Stimulated activated naive B cell treated with anti-CD40 and anti-IgM and Interleukin-4, amounts not matched to agents 10 μg/mL and 1 μg/mL and 100 μg/mL, for 72 hours (primary cell): ENCODE data around the gene FBXO31.
A peak's percentile ranks its signal among the peaks of the same experiment; 100 is the strongest.
"Not testable (repeated sequence)": the region's sequence is repeated elsewhere in the genome, so short reads cannot be mapped to it uniquely, and the experiment has no call there.

Source experiments
- ATAC-seq, 2 donors: fragments of 150-1000 bp; cut with Tn5 transposase; replicated peaks; 2 replicates each; pipeline ENCODE4 v1.10.0; 2021; ENCODE audit warnings: moderate library complexity in 1 of 2
- DNase-seq: peaks from one replicate; pipeline ENCODE4 v3.0.0; 2021
- H3K27ac Mint-ChIP-seq: one replicate; pipeline ENCODE4 v1.8.0; 2022; ENCODE audit warnings: mild to moderate bottlenecking, mixed read lengths
- H3K27me3 Mint-ChIP-seq, 2 donors: one replicate each; pipeline ENCODE4 v1.8.0; 2022; ENCODE audit warnings: mixed read lengths in 2 of 2
- H3K36me3 Mint-ChIP-seq, 2 donors: one replicate each; pipeline ENCODE4 v1.8.0; 2022; ENCODE audit warnings: mixed read lengths in 2 of 2, mild to moderate bottlenecking in 1 of 2
- H3K4me1 Mint-ChIP-seq, 2 donors: one replicate each; pipeline ENCODE4 v1.8.0; 2022; ENCODE audit warnings: mixed read lengths in 2 of 2, mild to moderate bottlenecking in 1 of 2
- H3K4me3 Mint-ChIP-seq, 2 donors: one replicate each; pipeline ENCODE4 v1.8.0; 2022; ENCODE audit warnings: mild to moderate bottlenecking in 2 of 2, mixed read lengths in 2 of 2, moderate library complexity in 1 of 2
- H3K9me3 Mint-ChIP-seq, 2 donors: one replicate each; pipeline ENCODE4 v1.8.0; 2022; ENCODE audit warnings: mixed read lengths in 2 of 2, mild to moderate bottlenecking in 1 of 2

FBXO31 gene

DNA sequence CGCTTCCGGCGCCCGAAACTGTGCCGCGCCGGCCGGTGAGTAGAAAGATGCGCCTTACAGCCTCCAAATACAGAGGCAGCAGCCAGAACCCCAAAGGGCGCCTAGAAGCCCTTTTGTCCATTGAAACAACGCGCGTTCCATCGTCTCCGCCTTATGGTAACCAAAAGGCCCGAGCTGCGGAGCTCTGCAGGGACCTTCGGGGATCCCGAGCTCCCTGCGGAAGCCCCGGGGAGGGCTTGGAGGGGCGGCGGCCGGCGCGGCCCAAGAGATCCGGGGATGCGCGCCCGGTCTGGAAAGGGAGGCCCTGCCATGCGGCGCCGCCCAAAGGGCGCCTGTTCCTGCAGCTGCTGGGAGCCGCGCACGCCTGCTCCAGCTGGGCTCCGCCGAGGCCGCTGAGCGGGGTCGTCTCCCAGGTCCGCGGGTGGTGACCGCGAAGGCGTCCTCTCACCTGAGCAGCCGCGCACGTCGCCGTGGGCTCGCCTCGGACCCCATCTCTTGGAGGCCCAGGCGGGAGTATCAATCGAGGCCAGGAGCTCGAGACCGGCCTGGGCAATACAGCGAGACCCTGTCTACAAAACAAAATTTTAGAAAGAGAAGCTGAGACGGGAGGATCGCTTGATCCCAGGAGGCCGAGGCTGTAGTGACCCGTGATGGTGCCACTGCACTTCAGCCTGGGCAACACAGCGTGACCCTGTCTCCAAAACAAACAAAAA lies 742 bp upstream of the FBXO31 start:
- Mint-ChIP-seq H3K4me3 (peak overlapping the region; percentile 92 to 96), H3K27me3 (peaks cover 4 to 6% of the 10 kb centered on the region in 2 donors), H3K27ac (peak overlapping the region; percentile 100), H3K36me3 (peaks cover 4 to 15% of the 10 kb centered on the region in 2 donors), H3K9me3 (peaks cover 0 to 2% of the 10 kb centered on the region in 2 donors), H3K4me1 (peaks cover 39 to 81% of the 10 kb centered on the region in 2 donors)
- ATAC-seq (peak; percentile 1 to 4), DNase-seq (no peak)

DNA sequence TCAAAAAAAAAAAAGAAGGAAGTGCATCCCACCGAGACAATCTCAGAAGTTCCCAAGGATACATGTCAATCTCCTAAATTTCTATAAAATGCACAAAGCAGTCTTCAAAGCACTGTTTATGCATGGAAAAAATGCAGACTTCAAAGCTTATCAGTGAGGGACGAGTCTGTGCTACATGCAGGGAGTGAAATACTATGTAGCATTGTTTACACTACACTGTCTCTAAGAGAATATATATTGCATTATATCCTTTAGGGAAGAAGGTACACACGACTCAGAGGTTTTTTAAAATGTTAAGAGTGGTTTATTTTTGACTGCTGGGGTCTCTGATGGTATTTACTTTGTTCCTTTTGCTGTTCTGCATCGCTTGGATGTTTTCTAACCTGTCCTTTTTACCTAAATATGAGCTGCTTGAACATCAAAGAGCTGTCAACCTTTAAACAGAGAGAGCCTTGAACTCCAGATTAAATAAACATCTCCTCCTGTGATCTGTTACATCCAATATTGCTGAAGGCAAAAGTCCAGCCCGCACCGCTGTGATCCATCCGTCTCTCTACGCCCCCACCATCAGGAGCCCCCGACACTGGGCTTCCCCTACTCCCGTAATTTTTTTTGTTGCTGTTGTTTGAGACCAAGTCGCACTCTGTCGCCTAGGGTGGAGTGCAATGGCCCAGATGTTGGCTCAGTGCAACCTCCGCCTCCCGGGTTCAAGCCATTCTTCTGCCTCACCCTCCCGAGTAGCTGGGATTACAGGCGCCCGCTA lies 1.4 kb downstream of the FBXO31 start:
- peaks cover 10 to 18% of the 10 kb centered on the region in 2 donors for H3K36me3 Mint-ChIP-seq
- H3K27ac Mint-ChIP-seq, result peak overlapping the region; percentile 97
- H3K27me3 Mint-ChIP-seq, result peaks cover 4 to 6% of the 10 kb centered on the region in 2 donors
- peaks cover 0 to 2% of the 10 kb centered on the region in 2 donors for H3K9me3 Mint-ChIP-seq
- peaks cover 33 to 69% of the 10 kb centered on the region in 2 donors for H3K4me1 Mint-ChIP-seq
- H3K4me3 Mint-ChIP-seq, result peak overlapping the region; percentile 89 to 92
- DNase-seq (no peak), ATAC-seq (no peak)

- Mint-ChIP-seq H3K27me3 (peaks cover 4 to 6% of the 10 kb centered on the region in 2 donors), H3K27ac (peak overlapping the region; percentile 34), H3K4me1 (peaks cover 28 to 67% of the 10 kb centered on the region in 2 donors), H3K9me3 (peaks cover 0 to 2% of the 10 kb centered on the region in 2 donors), H3K36me3 (peaks cover 15 to 27% of the 10 kb centered on the region in 2 donors), H3K4me3 (peak overlapping the region; percentile 11 to 53)
- DNase-seq (no peak), ATAC-seq (no peak)
These were observed 2.7 kb downstream of the FBXO31 start for GRCh38 chr16:87380881-87381280.

- H3K27ac Mint-ChIP-seq, result no peak overlapping the region
- H3K27me3 Mint-ChIP-seq, result peaks cover 4 to 6% of the 10 kb centered on the region in 2 donors
- DNase-seq, result no peak
- H3K4me1 Mint-ChIP-seq, result peaks cover 31 to 67% of the 10 kb centered on the region in 2 donors
- peaks cover 20 to 32% of the 10 kb centered on the region in 2 donors for H3K36me3 Mint-ChIP-seq
- ATAC-seq, result no peak
- H3K4me3 Mint-ChIP-seq, result no peak overlapping the region
- H3K9me3 Mint-ChIP-seq, result peaks cover 0 to 2% of the 10 kb centered on the region in 2 donors
These were observed 3.2 kb downstream of the FBXO31 start for GRCh38 chr16:87380403-87380802.

GRCh38 chr16:87379312-87379752 lies 4.2 kb downstream of the FBXO31 start:
- H3K9me3 Mint-ChIP-seq, H3K27ac Mint-ChIP-seq, DNase-seq, H3K27me3 Mint-ChIP-seq, H3K4me3 Mint-ChIP-seq, ATAC-seq: not testable (repeated sequence)
- H3K4me1 Mint-ChIP-seq, result peaks cover 26 to 58% of the 10 kb centered on the region in 2 donors
- H3K36me3 Mint-ChIP-seq, result peaks cover 20 to 32% of the 10 kb centered on the region in 2 donors

GRCh38 chr16:87376660-87377059 lies 6.9 kb downstream of the FBXO31 start:
- Mint-ChIP-seq H3K36me3 (peaks cover 16 to 32% of the 10 kb centered on the region in 2 donors), H3K27me3 (no peaks in the 10 kb centered on the region), H3K27ac (no peak overlapping the region), H3K4me1 (peaks cover 23 to 43% of the 10 kb centered on the region in 2 donors), H3K4me3 (no peak overlapping the region), H3K9me3 (no peaks in the 10 kb centered on the region)
- ATAC-seq, result no peak
- DNase-seq, result no peak

DNA sequence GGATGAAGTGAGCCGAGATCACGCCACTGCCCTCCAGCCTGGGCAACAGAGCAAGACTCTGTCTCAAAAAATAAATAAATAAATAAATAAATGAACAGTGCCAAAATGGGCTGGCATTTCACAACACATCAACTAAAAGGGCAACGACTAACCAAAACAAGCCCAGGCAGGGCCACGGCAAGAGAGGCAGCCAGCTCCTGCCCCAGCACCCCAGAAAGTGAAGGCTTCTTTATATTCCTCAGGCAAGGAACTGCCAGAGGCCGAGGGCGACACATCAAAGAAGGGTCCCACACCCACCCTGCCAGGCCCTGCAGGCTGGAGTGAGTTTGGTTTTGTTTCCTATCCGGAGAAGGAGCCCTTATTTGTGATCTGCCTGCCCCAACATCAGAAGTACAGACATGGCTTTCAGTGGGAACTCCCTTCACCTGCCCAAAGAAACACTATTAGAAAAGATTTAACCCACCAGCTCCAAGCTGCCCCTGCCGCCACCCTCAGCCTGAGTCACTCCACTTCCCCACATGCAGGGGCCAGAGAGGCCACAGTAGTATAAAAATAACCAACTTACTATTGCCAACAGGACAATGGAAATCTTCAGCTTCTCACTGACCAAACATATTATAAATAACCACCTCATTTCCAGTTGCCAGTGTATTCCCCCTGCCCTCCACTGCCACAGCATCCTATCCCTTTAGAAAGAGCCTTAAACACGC lies 8.0 kb downstream of the FBXO31 start:
- no peak overlapping the region for H3K4me3 Mint-ChIP-seq
- H3K4me1 Mint-ChIP-seq, result peaks cover 22 to 42% of the 10 kb centered on the region in 2 donors
- no peak for DNase-seq
- H3K36me3 Mint-ChIP-seq, result peaks cover 21 to 25% of the 10 kb centered on the region in 2 donors
- no peak overlapping the region for H3K27ac Mint-ChIP-seq
- ATAC-seq, result no peak
- no peaks in the 10 kb centered on the region for H3K27me3 Mint-ChIP-seq
- H3K9me3 Mint-ChIP-seq, result no peaks in the 10 kb centered on the region

DNA sequence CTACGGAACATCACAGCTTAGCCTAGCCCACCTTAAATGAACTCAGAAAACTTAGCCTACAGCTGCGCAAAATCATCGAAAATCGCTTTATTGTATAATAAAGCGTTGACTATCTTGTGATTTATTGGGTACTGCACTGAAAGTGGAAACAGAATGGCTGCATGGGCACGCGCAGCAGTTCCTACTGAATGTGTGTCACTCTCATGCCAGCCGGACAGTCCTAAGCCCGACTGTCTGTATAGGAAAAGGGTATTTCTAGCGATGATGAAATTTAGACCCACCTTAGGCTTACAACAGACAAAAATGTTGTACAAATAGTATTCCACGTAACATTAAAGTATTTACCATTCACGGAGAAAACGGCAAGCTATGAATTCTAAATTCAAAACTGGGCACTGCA lies 9.3 kb downstream of the FBXO31 start:
- Mint-ChIP-seq H3K4me3 (no peak overlapping the region), H3K27ac (no peak overlapping the region), H3K9me3 (no peaks in the 10 kb centered on the region), H3K4me1 (peaks cover 28 to 45% of the 10 kb centered on the region in 2 donors), H3K36me3 (peaks cover 21 to 25% of the 10 kb centered on the region in 2 donors), H3K27me3 (no peaks in the 10 kb centered on the region)
- no peak for DNase-seq
- no peak for ATAC-seq

GRCh38 chr16:87372305-87372704 lies 11.3 kb downstream of the FBXO31 start:
- H3K27me3 Mint-ChIP-seq, result no peaks in the 10 kb centered on the region
- H3K36me3 Mint-ChIP-seq, result peaks cover 18 to 28% of the 10 kb centered on the region in 2 donors
- peaks cover 40 to 60% of the 10 kb centered on the region in 2 donors for H3K4me1 Mint-ChIP-seq
- no peak overlapping the region for H3K27ac Mint-ChIP-seq
- ATAC-seq (no peak), DNase-seq (no peak)
- H3K9me3 Mint-ChIP-seq, result no peaks in the 10 kb centered on the region
- H3K4me3 Mint-ChIP-seq, result no peak overlapping the region

DNA sequence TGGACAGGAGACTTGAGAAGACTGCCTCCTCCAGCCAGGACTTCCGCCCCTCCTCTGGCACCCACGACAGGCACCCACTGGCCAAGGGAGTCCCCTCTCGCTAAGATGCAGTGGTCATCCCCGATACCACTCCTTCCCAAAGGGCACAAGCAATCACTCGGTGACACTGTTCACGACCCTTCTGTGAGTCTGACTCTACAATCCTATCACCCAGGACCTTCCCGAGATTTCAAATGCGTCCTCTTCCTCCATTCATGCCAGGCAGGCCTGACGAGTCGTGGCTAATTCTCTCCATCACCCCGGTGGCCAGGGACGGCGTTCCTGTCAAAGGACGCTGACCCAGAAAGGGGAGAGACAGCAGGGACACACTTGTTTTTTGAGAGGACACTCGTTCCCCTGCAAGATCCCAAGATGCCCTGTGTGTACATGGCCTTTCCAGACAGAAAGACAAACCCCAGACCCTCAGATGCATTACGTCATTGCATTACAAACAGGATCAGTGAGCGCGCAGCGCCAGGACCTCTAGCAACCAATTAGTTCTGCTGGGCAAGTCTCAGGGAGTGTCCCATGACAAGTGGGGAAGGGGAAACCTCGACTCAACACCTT lies 12.2 kb downstream of the FBXO31 start:
- Mint-ChIP-seq H3K36me3 (peaks cover 22 to 27% of the 10 kb centered on the region in 2 donors), H3K9me3 (no peaks in the 10 kb centered on the region), H3K4me1 (peaks cover 45 to 63% of the 10 kb centered on the region in 2 donors), H3K27ac (no peak overlapping the region), H3K4me3 (no peak overlapping the region), H3K27me3 (no peaks in the 10 kb centered on the region)
- DNase-seq (no peak), ATAC-seq (no peak)

GRCh38 chr16:87369796-87370719 lies 13.5 kb downstream of the FBXO31 start:
- H3K27ac Mint-ChIP-seq, result no peak overlapping the region
- no peaks in the 10 kb centered on the region for H3K9me3 Mint-ChIP-seq
- no peaks in the 10 kb centered on the region for H3K27me3 Mint-ChIP-seq
- peaks cover 19 to 26% of the 10 kb centered on the region in 2 donors for H3K36me3 Mint-ChIP-seq
- DNase-seq, result no peak
- ATAC-seq, result no peak
- no peak overlapping the region for H3K4me3 Mint-ChIP-seq
- H3K4me1 Mint-ChIP-seq, result peaks cover 43 to 59% of the 10 kb centered on the region in 2 donors

DNA sequence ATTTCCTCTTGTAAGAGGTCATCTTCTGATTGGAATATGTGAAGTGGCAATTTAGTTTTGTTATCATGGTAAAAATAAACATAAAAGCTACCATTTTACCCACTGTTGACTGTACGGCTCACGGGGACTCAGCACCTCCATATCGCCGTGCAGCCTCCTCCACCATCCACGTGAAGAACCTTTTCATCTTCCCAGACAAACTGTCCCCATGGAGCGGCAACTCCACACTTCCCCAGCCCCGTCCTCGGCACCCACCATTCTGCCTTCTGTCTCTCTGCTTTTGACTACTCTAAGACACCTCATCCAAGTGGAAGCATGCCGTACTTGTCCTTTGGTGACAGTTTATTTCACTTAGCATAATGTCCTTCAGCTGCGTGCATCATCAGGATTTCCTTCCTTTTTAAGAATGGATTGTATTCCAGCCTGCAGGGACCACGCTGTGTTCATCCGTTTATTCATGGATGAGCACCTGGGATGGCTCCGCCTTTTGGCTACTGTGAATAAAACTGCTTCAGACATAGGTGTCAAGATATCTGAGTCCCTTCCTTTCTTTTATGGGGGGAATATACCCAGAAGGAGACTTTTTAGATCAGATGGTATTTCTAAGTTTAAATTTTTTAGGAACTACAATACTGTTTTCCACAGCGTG lies 14.3 kb downstream of the FBXO31 start:
- DNase-seq (no peak), ATAC-seq (no peak)
- Mint-ChIP-seq H3K27ac (peak overlapping the region; percentile 51), H3K27me3 (no peaks in the 10 kb centered on the region), H3K4me1 (peaks cover 50 to 67% of the 10 kb centered on the region in 2 donors), H3K9me3 (no peaks in the 10 kb centered on the region), H3K36me3 (peaks cover 19 to 27% of the 10 kb centered on the region in 2 donors), H3K4me3 (peak overlapping the region; percentile 10 to 57)
